GM21723 (cell line): Measurements from ENCODE around the gene ADGRE3.

Experiments
- ATAC-seq: cut with Tn5 transposase; IDR thresholded peaks from one replicate; pipeline ENCODE4 v1.9.1; 2021; ENCODE audit warnings: mild to moderate bottlenecking, moderate library complexity; ENCODE audit not compliant: unreplicated experiment

Gene ADGRE3

GRCh38 chr19:14674764-14675163 is at the start of gene ADGRE3:
TSS of gene ADGRE3 (minus strand) at chr19:14674844. CDS start at chr19:14674770, 74 bp downstream.
- no peak for ATAC-seq

GRCh38 chr19:14722127-14722526 is 47.5 kb upstream of the ADGRE3 start:
- no peak for ATAC-seq

GRCh38 chr19:14719162-14719561 is 44.5 kb upstream of the ADGRE3 start:
- ATAC-seq, result no peak

- no peak for ATAC-seq
These were observed 44.0 kb upstream of the ADGRE3 start for GRCh38 chr19:14718522-14719116.

GRCh38 chr19:14715841-14716240 is 41.2 kb upstream of the ADGRE3 start:
- ATAC-seq, result no peak

GRCh38 chr19:14704450-14704849 is 29.8 kb upstream of the ADGRE3 start:
- no peak for ATAC-seq

- no peak for ATAC-seq
These were observed 29.2 kb upstream of the ADGRE3 start for GRCh38 chr19:14703833-14704232.

GRCh38 chr19:14700711-14701375 is 26.2 kb upstream of the ADGRE3 start:
- ATAC-seq, result no peak

- no peak for ATAC-seq
These were observed 25.0 kb upstream of the ADGRE3 start for GRCh38 chr19:14699641-14700040.

- ATAC-seq, result no peak
These were observed 20.8 kb upstream of the ADGRE3 start for GRCh38 chr19:14695471-14695870.

GRCh38 chr19:14694641-14695266 is 20.1 kb upstream of the ADGRE3 start:
- no peak for ATAC-seq

GRCh38 chr19:14689598-14690503 is 15.2 kb upstream of the ADGRE3 start, which contains the start of gene ZNF333:
TSS of gene ZNF333 (plus strand) at chr19:14690048. CDS start at chr19:14693492, 3,444 bp downstream.
- peak; percentile 88 for ATAC-seq

GRCh38 chr19:14686411-14686810 is 11.8 kb upstream of the ADGRE3 start:
- no peak for ATAC-seq

GRCh38 chr19:14683439-14683838 is 8.8 kb upstream of the ADGRE3 start:
- ATAC-seq, result no peak

GRCh38 chr19:14682084-14682483 is 7.4 kb upstream of the ADGRE3 start:
- ATAC-seq, result no peak

GRCh38 chr19:14678199-14678598 is 3.6 kb upstream of the ADGRE3 start:
- no peak for ATAC-seq

- no peak for ATAC-seq
These were observed 2.8 kb upstream of the ADGRE3 start for GRCh38 chr19:14677464-14677863.

- no peak for ATAC-seq
These were observed 2.1 kb upstream of the ADGRE3 start for GRCh38 chr19:14676762-14677161.

- no peak for ATAC-seq
These were observed 1.6 kb downstream of the ADGRE3 start for GRCh38 chr19:14673088-14673487.

GRCh38 chr19:14672188-14672872 is 2.3 kb downstream of the ADGRE3 start:
- no peak for ATAC-seq

GRCh38 chr19:14670408-14670807 is 4.2 kb downstream of the ADGRE3 start:
- no peak for ATAC-seq
